MM.1S (cell line): ENCODE measurements around the gene SPOCK1.

Experiments used
- EZH2 ChIP-seq: fragments of 300-600 bp; sonication (generic); optimal IDR thresholded peaks from 2 replicates; pipeline ENCODE3; 2017; ENCODE audit warnings: low read depth, mild to moderate bottlenecking, antibody characterized with exemption, low read length, mixed read lengths
- EZH2phosphoT487 ChIP-seq: fragments of 300-600 bp; sonication (generic); IDR thresholded peaks from 2 replicates; pipeline ENCODE4 v1.6.1; 2018; ENCODE audit warnings: antibody characterized with exemption, low read length
- TF ChIP-seq, protein P1 (sequence below): fragments of 300-600 bp; sonication (generic); IDR thresholded peaks from 2 replicates; pipeline ENCODE4 v1.5.1; 2016; ENCODE audit warnings: antibody characterized with exemption, low read length, mixed read lengths

- TF ChIP-seq, protein P1, sequence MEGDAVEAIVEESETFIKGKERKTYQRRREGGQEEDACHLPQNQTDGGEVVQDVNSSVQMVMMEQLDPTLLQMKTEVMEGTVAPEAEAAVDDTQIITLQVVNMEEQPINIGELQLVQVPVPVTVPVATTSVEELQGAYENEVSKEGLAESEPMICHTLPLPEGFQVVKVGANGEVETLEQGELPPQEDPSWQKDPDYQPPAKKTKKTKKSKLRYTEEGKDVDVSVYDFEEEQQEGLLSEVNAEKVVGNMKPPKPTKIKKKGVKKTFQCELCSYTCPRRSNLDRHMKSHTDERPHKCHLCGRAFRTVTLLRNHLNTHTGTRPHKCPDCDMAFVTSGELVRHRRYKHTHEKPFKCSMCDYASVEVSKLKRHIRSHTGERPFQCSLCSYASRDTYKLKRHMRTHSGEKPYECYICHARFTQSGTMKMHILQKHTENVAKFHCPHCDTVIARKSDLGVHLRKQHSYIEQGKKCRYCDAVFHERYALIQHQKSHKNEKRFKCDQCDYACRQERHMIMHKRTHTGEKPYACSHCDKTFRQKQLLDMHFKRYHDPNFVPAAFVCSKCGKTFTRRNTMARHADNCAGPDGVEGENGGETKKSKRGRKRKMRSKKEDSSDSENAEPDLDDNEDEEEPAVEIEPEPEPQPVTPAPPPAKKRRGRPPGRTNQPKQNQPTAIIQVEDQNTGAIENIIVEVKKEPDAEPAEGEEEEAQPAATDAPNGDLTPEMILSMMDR = no peak
- TF ChIP-seq EZH2 (no peak), EZH2phosphoT487 (no peak)
Measured at GRCh38 chr5:137533963-137534362, 34.8 kb upstream of the SPOCK1 start.
